Muscle of leg (tissue), 11 donors: ENCODE data around the gene CECR2. TPM values are rescaled to one million over a fixed set of nuclear protein-coding genes. Genes with fewer than 3 reads are reported as not detected.

Experiments used
- DNase-seq: peaks from one replicate; pipeline ENCODE4 v3.0.0; 2013
- H3K27ac ChIP-seq: one replicate; pipeline ENCODE4 v1.5.1; 2013; ENCODE audit warnings: mild to moderate bottlenecking, low read length, control low read depth
- H3K27me3 ChIP-seq: one replicate; pipeline ENCODE4 v1.6.1; 2013; ENCODE audit warnings: low read length; ENCODE audit not compliant: control insufficient read depth, insufficient read depth
- H3K36me3 ChIP-seq: one replicate; pipeline ENCODE4 v1.6.1; 2013; ENCODE audit warnings: low read length; ENCODE audit not compliant: control insufficient read depth, insufficient read depth
- H3K4me1 ChIP-seq: one replicate; pipeline ENCODE4 v1.6.1; 2013; ENCODE audit warnings: low read length; ENCODE audit not compliant: control insufficient read depth, insufficient read depth
- H3K4me3 ChIP-seq: one replicate; pipeline ENCODE4 v1.5.1; 2013; ENCODE audit warnings: low read length, control low read depth
- H3K9me3 ChIP-seq: replicated peaks from 2 replicates; pipeline ENCODE4 v1.6.1; 2013; ENCODE audit warnings: low read depth, low read length; ENCODE audit not compliant: control insufficient read depth
- WGBS: methylation state at CpG from one replicate; pipeline ENCODE4 v1.1.5; 2013; ENCODE audit warnings: missing lambda C conversion rate; ENCODE audit not compliant: insufficient coverage; 5-methylcytosine and 5-hydroxymethylcytosine counted together
- polyA plus RNA-seq, 8 donors: library from polyadenylated mRNA; unstranded; fragments of 120-200 nt; gene quantifications; one replicate each; pipeline versions ENCODE4 v1.2.1 to v1.2.3, GENCODE V29; 2013; ENCODE audit warnings: inconsistent platforms in 1 of 8, low replicate concordance in 1 of 8; ENCODE audit not compliant: insufficient read length in 8 of 8, insufficient read depth in 1 of 8
- total RNA-seq: library from RNA; stranded (reverse); fragments of 120-200 nt; gene quantifications from one replicate; pipeline ENCODE4 v1.2.4, GENCODE V29; 2013

The CECR2 gene
- total and polyA plus RNA-seq, 9 donors = 10.3 to 26.8 (median 15.8) TPM

DNA sequence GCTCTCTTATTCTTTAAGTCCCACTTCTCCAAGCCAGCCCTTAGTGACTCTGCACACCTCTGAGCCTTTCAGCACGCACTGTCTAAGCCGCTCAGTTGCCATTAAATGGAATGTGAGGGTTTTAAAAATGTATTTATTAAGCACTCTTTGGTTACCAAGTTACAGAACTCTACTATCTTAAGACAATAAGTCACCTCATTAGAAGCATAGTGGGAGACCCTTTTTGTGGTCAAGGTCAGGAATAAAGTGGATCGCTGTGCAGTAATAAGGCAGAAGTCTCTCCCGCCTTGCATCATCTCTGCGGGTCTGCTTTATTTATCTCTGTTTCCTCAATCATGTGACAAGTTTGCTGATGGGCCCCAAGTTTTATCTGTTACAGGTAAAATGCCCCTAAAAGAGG lies 205.9 kb downstream of the CECR2 start:
- no peaks in the 10 kb centered on the region for H3K27me3 ChIP-seq
- no peak overlapping the region for H3K4me3 ChIP-seq
- no peak overlapping the region for H3K27ac ChIP-seq
- WGBS = no CpG with 5 or more reads among the region's 5 CpGs
- no peak for DNase-seq
- no peaks in the 10 kb centered on the region for H3K36me3 ChIP-seq
- no peaks in the 10 kb centered on the region for H3K9me3 ChIP-seq
- H3K4me1 ChIP-seq = peaks cover 21% of the 10 kb centered on the region

DNA sequence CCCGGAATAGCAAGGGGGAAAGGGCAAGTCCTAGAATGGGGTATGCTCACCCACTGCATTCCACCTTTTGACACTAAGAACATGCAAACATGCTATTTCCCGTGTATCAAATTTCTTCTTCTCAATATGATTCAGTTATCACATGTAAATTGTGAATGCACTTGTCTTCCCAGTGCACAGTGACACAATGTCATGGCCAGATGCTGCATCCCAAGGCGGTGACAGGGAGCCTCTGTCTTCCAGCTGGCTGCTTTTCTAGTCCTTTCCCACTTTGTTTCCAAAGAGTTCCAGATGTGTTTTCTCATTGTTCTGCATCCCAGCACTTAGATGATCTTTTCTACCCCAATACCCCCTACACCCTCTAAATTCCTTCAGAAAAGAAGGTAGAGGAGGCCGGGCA lies 206.4 kb downstream of the CECR2 start:
- Histone ChIP-seq H3K9me3 (no peaks in the 10 kb centered on the region), H3K27me3 (no peaks in the 10 kb centered on the region), H3K4me1 (peaks cover 19% of the 10 kb centered on the region), H3K4me3 (no peak overlapping the region), H3K27ac (no peak overlapping the region), H3K36me3 (no peaks in the 10 kb centered on the region)
- WGBS = 33% methylated on average over 1 of the region's 4 CpGs
- peak; percentile 15 for DNase-seq

DNA sequence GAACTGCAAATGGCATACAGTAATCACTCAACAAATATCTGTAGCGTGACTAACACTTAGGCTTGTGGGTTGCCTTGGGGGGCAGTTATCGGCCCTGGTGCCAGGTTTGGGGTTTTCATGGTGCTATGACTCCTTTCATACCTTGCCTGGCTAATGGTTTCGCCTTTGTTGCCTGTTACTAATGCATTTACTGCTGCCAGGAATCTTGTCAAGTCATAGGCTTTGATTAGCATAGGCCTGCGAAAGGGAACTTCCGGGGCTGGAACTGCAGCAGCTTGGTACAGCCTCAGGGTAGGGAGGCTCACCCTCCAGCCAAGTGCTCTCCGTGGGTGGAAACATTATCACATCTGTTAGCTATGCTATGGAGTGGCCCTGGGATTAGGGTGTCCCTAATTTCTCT lies 207.2 kb downstream of the CECR2 start:
- H3K27ac ChIP-seq = no peak overlapping the region
- peak; percentile 20 for DNase-seq
- H3K27me3 ChIP-seq = no peaks in the 10 kb centered on the region
- no peak overlapping the region for H3K4me3 ChIP-seq
- H3K9me3 ChIP-seq = no peaks in the 10 kb centered on the region
- peaks cover 11% of the 10 kb centered on the region for H3K4me1 ChIP-seq
- H3K36me3 ChIP-seq = no peaks in the 10 kb centered on the region
- 39% methylated on average over 4 of the region's 6 CpGs for WGBS

DNA sequence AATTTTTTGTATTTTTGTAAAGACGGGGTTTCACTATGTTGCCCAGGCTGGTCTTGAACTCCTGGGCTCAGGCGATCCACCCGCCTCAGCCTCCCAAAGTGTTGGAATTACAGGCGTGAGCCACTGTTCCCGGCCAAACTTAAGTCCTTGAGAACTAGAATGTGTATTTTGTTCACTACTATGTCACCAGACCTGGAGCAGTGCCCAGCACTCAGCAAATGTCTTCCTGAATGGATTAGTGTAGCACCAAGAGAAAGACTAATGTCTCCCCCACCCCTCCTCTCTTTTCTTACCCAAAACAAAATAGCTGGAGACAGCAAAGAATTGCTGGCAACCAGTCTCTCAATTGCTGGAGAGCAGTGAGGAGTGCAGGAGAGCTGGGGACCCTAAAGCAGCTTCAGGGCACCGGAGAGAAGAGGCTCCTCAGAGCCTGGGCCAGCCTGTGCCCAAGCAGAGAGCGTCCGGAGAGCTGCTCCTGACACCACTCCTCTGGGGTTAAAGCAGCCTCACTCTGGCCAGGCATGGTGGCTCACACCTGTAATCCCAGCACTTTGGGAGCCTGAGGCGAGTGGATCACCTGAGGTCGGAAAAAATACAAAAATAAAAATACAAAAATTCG lies 209.0 kb downstream of the CECR2 start:
- peaks cover 6% of the 10 kb centered on the region for H3K4me1 ChIP-seq
- H3K36me3 ChIP-seq = no peaks in the 10 kb centered on the region
- WGBS = 71% methylated on average over 3 of the region's 11 CpGs
- H3K27ac ChIP-seq = no peak overlapping the region
- no peaks in the 10 kb centered on the region for H3K9me3 ChIP-seq
- DNase-seq = peak; percentile 79
- H3K27me3 ChIP-seq = no peaks in the 10 kb centered on the region
- no peak overlapping the region for H3K4me3 ChIP-seq

DNA sequence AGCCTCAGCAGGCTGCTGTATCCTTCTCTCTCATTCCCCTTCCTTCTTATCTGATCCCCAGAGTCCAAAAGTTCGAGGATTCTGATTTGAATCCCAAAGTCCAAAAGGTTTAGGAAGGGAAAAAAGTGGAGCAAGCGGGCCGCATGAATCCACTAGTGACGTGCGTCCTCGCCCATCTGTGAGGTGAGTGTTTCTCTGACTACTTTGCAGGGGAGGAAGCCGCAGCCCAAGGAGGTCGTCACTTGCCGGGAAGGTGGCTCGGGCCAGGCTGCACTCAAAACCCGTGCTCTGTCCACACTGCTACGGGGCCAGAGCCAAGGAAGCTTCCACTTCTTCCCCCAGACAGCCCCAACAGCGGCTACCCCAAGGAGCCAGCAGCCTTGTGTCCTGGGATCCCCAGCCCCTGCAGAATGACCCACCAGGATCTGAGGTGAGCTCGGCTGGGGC lies 210.3 kb downstream of the CECR2 start:
- Histone ChIP-seq H3K4me3 (no peak overlapping the region), H3K27ac (no peak overlapping the region), H3K27me3 (no peaks in the 10 kb centered on the region), H3K36me3 (no peaks in the 10 kb centered on the region), H3K4me1 (peaks cover 6% of the 10 kb centered on the region), H3K9me3 (no peaks in the 10 kb centered on the region)
- DNase-seq = no peak
- 83% methylated on average over 12 of the region's 14 CpGs for WGBS

DNA sequence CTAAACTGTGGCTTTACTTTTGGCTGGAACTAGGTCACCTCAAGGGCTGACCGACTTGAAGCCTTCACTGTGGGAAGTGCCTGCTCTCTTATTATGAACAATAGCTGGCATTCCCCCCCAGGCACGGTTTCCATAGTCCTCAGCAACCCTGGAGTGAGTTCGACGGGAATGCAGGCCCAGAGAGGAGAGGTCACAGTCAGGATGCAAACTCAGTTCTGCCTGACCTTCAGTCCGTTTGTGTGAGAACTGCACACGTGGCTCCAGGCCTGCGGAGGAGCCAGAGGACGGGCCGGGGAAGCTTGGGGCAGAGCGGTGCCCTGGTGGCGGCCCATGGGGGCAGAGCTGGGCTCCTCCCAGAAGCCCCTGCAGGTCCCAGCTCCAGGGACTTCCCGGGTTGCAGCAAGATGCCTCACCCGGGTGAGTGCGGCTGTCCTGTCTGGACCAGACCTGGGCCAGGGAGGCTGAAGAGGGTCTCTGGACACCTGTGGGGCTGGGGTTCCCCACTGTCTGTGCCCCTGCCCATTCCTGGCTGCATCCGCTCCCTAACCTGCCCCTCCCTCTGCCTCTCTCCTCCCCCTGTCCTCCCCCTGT lies 211.3 kb downstream of the CECR2 start:
- DNase-seq = no peak
- no peaks in the 10 kb centered on the region for H3K27me3 ChIP-seq
- H3K36me3 ChIP-seq = no peaks in the 10 kb centered on the region
- H3K4me3 ChIP-seq = no peak overlapping the region
- WGBS = 63% methylated on average over 13 of the region's 15 CpGs
- H3K9me3 ChIP-seq = no peaks in the 10 kb centered on the region
- no peak overlapping the region for H3K27ac ChIP-seq
- peaks cover 6% of the 10 kb centered on the region for H3K4me1 ChIP-seq

DNA sequence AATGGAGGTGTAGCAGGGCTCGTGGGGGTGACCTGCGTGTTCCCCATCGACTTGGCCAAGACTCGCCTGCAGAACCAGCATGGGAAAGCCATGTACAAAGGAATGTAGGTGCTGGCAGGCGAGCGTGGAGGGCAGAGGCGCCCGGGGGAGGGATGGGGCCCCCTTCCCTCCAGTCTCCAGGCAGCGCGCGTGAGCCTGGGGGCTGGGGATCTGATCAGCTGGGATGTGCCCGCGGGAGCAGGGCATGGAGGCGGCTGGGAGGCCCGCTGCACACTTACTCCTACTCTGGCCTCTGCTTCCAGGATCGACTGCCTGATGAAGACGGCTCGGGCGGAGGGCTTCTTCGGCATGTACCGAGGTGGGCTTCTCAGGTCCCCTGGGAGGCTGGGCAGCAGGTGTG lies 211.8 kb downstream of the CECR2 start:
- Histone ChIP-seq H3K4me3 (no peak overlapping the region), H3K27me3 (no peaks in the 10 kb centered on the region), H3K9me3 (no peaks in the 10 kb centered on the region), H3K27ac (no peak overlapping the region), H3K4me1 (peaks cover 6% of the 10 kb centered on the region), H3K36me3 (no peaks in the 10 kb centered on the region)
- DNase-seq = no peak
- WGBS = 64% methylated on average over 12 of the region's 21 CpGs

DNA sequence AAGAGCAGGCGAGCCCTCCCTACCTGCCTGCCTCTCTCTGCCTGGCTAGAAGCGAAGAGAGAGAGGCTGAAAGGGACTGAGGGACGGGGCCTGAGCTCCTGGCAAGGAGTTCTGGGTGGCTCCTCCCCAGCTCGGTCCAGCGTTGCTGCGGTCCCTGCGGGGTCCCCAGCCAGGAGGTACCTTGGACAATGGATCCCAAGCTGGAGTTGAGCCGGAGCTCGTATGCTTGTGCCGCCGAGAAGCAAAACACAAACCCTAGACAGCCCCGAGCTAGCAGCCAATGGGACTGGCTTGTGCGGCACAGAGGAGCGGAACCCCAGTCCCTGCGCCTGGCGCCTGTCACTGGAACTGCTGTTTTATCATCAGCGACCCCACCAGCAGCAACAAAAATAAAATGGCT lies 212.4 kb downstream of the CECR2 start:
- Histone ChIP-seq H3K9me3 (no peaks in the 10 kb centered on the region), H3K27ac (no peak overlapping the region), H3K4me3 (no peak overlapping the region), H3K27me3 (no peaks in the 10 kb centered on the region), H3K4me1 (peaks cover 6% of the 10 kb centered on the region), H3K36me3 (no peaks in the 10 kb centered on the region)
- 77% methylated on average over 16 of the region's 17 CpGs for WGBS
- no peak for DNase-seq

DNA sequence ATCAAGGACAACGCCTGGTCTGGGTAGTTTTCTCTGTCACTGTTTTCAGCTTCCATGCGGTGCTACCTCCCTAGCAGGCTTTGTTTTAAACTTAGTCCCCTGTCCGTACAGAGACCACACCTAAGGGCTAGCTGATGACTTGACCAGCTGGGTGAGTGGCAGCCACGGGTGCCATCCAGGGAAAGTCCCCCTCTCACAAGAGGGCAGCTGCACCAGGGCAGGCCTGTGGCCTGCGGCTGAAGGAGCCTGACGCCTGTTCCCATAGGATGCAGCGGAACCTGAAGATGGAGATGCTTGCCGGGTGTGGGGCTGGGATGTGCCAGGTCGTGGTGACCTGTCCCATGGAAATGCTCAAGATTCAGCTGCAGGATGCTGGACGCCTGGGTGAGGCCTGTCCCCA lies 213.9 kb downstream of the CECR2 start:
- DNase-seq = no peak
- 89% methylated on average over 8 of the region's 10 CpGs for WGBS
- H3K27me3 ChIP-seq = no peaks in the 10 kb centered on the region
- H3K36me3 ChIP-seq = no peaks in the 10 kb centered on the region
- no peak overlapping the region for H3K27ac ChIP-seq
- H3K9me3 ChIP-seq = no peaks in the 10 kb centered on the region
- H3K4me1 ChIP-seq = peaks cover 4% of the 10 kb centered on the region
- no peak overlapping the region for H3K4me3 ChIP-seq

DNA sequence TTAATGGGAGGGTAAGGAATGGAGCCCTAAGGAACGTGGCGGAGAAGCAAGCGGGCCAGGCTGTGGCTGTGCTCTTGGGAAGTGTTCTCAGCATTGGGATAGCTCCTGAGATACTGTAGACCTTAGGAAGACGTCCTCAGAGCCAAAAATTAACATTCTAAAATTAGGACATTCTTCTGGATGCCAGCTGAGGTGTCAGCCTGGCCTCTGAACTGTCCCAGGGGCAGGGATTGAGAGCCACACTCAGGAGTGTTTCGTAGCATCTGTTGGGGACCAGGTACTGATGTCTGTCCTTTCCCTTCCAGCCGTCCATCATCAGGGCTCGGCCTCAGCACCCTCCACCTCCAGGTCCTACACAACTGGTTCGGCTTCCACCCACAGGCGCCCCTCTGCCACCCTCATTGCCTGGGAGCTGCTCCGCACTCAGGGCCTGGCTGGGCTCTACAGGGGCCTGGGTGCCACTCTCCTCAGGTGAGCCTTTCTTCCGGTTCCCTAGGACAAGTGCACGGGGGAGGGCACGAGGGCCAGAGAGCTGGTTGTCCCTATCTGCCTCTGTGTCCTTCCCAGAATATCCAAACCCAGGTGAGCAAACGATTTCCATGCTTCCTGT lies 217.7 kb downstream of the CECR2 start:
- no peaks in the 10 kb centered on the region for H3K9me3 ChIP-seq
- no peaks in the 10 kb centered on the region for H3K4me1 ChIP-seq
- H3K36me3 ChIP-seq = peaks cover 12% of the 10 kb centered on the region
- H3K27me3 ChIP-seq = no peaks in the 10 kb centered on the region
- H3K4me3 ChIP-seq = no peak overlapping the region
- H3K27ac ChIP-seq = no peak overlapping the region
- WGBS = 85% methylated on average over 10 of the region's 14 CpGs
- DNase-seq = no peak
